Vagina (tissue), 2 donors: ENCODE results near the gene TAF1B.

ENCODE experiments used
- POLR2A ChIP-seq, 2 donors: fragments of 450-650 bp; IDR thresholded peaks; one replicate each; pipeline ENCODE4 v1.6.1; 2017; ENCODE audit warnings: antibody characterized with exemption in 2 of 2, mild to moderate bottlenecking in 2 of 2, moderate library complexity in 2 of 2
- POLR2AphosphoS5 ChIP-seq, 2 donors: sonication (generic); formaldehyde crosslinking; IDR thresholded peaks; one replicate each; pipeline ENCODE4 v1.9.0; 2017; ENCODE audit warnings: antibody characterized with exemption in 2 of 2, mild to moderate bottlenecking in 2 of 2, low read depth in 1 of 2; ENCODE audit not compliant: insufficient read depth in 1 of 2
- TF ChIP-seq, protein P1 (sequence below), 3 experiments: fragments of 450-650 bp in 2 of 3; fragments of 200-600 bp in 1 of 3; sonication (generic) in 1 of 3; IDR thresholded peaks; one replicate each; pipeline ENCODE4 v1.5.1; 2017 to 2019; ENCODE audit warnings: antibody characterized with exemption in 3 of 3, mild to moderate bottlenecking in 2 of 3, moderate library complexity in 2 of 3

DNA sequence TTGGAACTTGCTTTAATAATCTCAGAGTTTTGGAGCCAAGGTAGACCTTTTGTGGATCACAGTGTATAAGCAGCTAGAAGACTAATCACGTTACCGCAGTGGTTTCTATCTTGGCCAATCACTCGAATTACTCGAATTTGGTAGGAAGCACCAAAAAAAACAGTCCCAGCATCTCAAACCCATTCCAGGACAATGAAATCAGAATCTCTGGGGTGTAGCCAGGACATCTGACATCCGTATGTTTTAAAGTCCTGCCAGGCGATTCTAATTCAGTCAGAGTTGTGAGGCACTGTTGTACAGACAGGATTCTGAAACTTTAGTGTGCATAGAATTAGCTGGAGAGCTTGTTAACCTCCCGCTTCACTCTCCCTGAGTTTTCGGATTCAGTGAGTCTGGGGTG is 139.0 kb downstream of the TAF1B start:
- TF ChIP-seq POLR2A (IDR thresholded peaks at IDR 0.05) (no peak), POLR2AphosphoS5 (IDR thresholded peaks at IDR 0.05; ENCODE audit: insufficient read depth in 1 of 2, low read depth in 1 of 2) (peak in 1 of 2 donors; percentile 13)
- TF ChIP-seq, protein P1, sequence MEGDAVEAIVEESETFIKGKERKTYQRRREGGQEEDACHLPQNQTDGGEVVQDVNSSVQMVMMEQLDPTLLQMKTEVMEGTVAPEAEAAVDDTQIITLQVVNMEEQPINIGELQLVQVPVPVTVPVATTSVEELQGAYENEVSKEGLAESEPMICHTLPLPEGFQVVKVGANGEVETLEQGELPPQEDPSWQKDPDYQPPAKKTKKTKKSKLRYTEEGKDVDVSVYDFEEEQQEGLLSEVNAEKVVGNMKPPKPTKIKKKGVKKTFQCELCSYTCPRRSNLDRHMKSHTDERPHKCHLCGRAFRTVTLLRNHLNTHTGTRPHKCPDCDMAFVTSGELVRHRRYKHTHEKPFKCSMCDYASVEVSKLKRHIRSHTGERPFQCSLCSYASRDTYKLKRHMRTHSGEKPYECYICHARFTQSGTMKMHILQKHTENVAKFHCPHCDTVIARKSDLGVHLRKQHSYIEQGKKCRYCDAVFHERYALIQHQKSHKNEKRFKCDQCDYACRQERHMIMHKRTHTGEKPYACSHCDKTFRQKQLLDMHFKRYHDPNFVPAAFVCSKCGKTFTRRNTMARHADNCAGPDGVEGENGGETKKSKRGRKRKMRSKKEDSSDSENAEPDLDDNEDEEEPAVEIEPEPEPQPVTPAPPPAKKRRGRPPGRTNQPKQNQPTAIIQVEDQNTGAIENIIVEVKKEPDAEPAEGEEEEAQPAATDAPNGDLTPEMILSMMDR (IDR thresholded peaks at IDR 0.05), result no peak
